Measurements from ENCODE around the gene TM9SF2.
A peak's percentile ranks its signal among the peaks of the same experiment; 100 is the strongest.
"Not testable (repeated sequence)": the region's sequence is repeated elsewhere in the genome, so short reads cannot be mapped to it uniquely, and the experiment has no call there.

TM9SF2 gene, protein sequence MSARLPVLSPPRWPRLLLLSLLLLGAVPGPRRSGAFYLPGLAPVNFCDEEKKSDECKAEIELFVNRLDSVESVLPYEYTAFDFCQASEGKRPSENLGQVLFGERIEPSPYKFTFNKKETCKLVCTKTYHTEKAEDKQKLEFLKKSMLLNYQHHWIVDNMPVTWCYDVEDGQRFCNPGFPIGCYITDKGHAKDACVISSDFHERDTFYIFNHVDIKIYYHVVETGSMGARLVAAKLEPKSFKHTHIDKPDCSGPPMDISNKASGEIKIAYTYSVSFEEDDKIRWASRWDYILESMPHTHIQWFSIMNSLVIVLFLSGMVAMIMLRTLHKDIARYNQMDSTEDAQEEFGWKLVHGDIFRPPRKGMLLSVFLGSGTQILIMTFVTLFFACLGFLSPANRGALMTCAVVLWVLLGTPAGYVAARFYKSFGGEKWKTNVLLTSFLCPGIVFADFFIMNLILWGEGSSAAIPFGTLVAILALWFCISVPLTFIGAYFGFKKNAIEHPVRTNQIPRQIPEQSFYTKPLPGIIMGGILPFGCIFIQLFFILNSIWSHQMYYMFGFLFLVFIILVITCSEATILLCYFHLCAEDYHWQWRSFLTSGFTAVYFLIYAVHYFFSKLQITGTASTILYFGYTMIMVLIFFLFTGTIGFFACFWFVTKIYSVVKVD

DNA sequence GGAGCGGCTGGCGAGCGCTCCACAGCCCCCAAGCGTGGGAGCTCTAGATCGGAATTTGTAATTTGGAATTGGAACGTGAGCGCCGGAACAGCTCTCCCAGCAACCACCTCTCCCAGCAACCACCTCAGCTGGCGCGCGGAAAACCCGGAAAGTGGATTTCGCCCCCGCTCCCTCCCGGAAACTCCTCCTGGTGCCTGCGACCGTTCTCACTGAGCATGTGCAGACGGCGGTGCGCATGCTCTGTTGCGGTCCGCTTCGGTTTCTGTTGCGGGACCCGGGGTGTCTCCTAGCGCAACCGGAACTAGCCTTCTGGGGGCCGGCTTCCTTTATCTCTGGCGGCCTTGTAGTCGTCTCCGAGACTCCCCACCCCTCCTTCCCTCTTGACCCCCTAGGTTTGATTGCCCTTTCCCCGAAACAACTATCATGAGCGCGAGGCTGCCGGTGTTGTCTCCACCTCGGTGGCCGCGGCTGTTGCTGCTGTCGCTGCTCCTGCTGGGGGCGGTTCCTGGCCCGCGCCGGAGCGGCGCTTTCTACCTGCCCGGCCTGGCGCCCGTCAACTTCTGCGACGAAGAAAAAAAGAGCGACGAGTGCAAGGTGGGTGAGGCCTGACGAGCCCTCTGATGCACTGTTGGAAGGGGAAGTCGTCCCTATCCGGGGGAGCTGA, at the start of gene TM9SF2:
TSS of gene TM9SF2 (plus strand) at position 289 of the 664 bp plus-strand sequence. CDS start at position 424, 135 bp downstream.
- peak; percentile 92 for DNase-seq (ENCODE audit: low spot score)

DNA sequence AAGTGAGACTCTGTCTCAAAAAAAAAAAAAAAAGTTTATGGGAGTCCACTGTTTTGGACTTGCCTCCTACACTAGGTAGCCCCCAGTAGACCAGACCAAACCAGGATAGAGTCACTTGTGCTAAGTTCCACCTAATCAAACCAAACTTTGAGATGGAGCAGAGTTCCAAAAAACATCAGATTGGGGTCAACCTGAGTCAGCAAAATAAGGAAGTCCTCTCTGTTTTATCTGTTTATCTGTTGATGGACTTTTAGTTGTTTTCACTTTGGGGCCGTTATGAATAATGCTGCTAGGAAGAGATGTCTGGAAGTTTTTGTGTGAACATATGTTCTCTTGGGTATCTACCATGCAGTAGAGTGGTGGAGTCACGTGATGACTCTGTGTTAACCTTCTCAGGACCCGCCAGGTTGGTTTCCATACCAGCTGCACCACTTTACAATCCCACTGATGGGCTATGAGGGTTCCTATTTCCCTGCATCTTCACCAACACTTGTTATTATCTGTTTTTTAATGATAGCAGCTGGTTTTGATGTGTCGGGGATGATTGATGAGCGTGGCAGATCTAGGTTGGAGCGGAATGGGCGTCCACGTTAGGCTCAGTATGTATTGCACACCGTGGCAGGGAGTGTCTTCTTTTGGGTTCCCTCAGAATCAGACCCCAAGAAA, 46.6 kb upstream of the TM9SF2 start:
- no peak for DNase-seq (ENCODE audit: low spot score)

DNA sequence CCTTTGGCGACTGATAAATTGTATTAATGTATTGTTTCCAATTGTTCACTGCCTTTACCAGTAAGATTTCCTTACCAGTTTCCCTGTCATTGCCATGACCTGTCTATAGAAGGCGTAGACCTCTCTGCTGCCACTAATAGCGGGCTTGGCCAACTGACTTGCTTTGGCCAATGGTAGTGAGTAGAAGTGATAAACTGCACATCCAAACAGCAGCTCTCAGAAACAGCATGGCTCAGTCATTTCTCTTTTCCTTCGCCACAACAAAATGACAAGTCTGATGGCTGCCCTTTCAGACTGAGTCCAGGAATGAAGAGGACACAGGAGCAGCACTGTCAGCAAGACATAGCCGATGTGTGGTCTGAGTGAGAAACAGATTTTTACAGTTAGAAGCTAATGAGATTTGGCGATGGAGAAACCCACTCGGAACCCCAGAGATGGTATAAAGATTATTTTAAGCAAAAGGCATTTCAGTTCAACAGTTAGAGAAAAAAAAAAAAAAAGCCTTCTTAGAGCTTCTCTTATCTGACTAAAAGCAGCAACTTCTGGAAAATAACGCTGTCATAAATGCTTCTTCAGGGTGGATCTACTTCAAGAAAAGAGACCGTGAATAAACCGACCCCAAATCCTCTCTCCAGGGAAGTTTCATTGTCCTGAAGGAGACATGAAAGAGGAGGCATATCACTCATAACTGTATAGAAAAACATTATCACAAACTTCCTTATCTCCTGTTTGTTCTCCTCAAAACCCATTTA, 42.0 kb upstream of the TM9SF2 start:
- no peak for DNase-seq (ENCODE audit: low spot score)

DNA sequence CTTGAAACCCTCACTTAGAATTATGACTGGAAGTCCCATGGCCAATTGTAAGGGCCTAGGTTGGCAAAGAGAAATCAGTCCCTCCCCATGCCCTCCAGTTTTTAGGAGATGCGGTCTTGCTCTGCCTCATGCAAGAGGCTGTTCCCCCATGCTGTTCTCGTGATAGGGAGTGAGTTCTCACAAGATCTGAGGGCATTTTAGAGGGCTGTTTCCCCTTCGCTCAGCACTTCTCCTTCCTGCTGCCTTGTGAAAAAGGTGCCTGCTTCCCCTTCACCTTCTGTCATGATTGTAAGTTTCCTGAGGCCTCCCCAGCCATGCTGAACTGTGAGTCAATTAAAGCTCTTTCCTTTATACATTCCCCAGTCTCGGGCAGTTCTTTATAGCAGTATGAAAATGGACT, 40.5 kb upstream of the TM9SF2 start:
- not testable (repeated sequence) for DNase-seq (ENCODE audit: low spot score)

DNA sequence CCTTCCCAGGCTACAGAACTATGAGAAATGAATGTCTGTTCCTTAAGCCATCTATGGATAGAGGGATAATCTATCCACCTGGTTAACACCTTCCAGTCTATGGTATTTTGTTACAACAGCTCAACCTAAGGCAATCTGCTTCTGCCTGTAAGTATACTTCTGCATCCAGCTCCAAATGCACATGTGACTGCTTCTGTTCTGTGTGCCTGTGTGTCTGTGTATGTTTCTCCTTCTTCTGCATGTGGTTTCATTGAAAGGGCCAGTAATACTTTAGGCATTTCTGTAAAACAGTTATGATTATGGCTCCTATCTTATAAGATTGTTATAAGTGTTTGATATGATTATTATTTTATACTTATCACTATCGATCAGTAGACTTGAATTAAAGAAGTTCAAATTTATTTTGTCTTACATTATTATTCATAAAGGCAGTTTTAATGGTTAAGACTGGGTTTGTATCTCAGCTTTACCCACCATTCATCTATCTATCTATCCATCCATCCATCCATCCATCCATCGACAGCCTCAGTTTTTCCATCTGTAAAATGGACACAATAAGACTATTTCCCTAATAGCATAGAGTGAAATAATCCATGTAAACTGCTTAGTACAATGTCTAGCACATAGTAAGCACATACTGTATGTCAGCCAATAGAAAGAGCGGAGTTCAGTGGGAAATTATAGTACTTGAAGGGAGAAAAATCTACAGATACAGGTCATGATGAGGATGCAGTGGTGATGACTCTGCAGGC, 37.5 kb upstream of the TM9SF2 start:
- no peak for DNase-seq (ENCODE audit: low spot score)

DNA sequence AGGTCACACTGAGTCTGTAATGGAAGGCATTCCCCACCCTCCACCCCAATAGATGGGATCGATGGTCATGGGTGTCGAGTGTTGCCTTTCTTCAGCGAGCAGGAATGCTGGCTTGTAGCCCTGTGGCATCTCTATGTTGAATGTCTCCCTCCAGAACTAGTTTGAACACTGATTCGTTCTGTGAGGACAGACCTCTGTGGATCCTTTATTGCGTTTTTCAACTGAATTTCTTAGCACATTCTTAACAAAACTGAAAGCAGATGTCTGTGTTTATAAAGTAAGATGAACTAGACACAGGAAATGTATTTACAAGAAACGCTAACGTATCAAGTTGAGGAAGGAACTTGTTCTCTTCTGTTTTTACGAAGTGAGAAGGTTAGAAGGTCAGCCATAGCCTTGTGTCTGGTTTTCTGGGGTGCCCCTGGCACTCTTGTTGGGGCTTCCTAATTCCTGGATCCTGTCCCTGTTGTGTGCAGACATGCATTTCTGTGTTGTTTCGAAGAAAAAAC, 36.8 kb upstream of the TM9SF2 start:
- no peak for DNase-seq (ENCODE audit: low spot score)

DNA sequence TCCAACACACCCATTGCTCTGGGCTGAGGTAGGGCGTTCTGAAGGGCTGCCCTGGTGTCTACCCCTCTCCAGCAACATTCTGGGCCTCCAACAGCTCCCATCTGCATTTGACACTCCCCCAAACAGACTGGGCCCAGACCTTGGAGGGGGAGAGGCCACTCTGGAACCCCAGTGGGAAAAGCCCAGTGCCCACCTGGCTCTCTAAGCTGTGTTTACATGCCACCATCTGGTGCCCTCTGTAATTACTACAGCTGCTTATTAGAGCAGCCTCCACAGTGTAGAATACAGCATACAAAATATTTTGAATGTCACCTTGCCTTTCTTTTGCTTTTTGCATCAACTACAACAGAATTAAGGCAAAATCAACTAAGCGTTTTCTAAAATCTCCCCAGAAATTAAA, 35.8 kb upstream of the TM9SF2 start:
- DNase-seq (ENCODE audit: low spot score) = no peak

DNA sequence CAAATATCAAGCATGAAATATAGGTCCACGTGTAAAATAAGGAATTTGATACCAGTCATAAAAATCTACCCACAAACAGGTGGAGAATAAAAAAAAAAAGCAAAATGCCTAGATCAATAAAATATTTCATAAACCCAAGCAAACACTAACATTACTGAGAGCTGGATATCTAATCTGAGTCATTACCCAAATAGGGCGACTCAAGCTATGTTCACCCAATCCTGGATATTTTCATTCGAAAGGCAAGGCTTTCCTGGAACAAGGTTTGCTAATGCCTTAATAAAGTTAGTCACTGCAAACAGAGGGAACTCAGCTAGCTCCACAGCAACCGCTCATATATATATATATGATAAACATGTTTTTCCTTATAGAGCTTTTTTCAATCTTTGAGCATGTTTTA, 33.5 kb upstream of the TM9SF2 start:
- peak; percentile 10 for DNase-seq (ENCODE audit: low spot score)

DNA sequence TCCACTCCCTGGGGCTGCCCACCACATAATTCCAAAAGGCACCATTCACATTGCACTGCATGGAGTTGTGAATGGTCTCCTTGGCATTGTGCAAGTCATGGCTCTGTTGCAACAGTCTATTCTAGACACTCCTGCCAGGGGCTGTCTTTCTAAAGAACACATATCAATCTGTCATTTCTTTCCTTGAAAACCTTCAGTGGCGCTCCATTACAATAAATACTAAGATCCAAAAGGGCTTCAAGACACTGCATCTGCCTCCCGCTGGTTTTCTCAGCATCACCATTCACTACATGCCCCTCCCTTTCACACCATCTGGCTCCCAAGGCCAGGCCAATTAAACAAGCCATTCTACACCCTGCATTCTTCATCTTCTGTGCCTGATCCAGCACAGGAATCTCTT, 32.2 kb upstream of the TM9SF2 start:
- no peak for DNase-seq (ENCODE audit: low spot score)

DNA sequence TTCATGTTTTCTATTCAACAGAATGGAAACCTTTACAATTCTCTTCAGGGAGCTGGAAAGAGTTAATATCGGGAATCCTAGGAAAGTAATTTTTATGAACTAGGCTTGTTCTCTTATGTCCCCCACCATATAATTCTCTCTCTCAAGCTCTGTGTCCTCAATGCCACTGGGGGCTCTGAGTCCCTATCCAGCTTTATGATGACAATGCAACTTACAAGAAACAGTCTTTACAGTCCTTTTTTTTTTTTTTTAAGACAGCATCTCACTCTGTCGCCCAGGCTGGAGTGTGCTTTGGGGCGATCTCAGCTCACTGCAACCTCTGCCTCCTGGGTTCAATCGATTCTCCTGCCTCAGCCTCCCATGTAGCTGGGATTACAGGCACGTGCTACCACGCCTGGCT, 31.2 kb upstream of the TM9SF2 start:
- no peak for DNase-seq (ENCODE audit: low spot score)

DNA sequence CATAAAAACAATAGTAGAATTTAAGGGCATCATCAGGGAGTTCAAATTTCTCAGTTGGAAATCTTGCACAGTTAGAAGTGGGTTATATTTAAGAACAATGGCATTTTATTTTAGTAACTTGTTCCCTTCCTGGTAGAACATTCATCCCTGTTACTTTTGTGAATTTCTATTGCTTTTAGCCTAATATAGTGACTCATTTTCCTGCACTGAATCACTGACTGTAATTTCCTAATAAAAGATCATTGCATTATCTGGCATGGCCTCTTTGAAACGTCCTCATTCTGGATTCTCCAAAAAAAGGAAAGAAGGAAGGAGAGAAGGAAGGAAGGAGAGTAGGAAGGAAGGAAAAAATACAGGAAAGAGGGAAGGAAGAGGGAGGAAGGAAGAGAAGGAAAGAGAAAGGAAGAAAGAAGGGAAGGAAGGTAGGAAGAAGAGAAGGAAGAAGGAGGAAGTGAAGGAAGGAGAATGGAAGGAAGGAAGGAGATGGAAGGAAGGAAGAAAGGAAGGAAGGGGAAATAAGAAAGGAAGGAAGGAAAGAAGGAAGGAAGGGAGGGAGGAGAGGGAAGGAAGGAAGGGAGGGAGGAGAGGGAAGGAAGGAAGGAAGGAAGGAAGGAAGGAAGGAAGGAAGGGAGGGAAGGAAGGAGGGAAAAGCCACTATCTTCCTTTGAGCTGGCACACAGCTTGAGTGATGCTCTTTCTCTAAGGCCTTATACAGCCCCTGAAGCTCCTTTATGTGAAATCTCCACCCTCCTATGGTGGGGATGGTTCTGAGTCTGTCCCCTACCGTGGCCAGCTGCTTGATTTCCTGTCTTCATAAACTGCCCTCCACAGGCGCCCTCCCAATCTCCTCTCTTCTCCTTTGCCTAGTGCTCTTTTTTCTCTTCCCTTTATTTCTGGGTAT, 29.8 kb upstream of the TM9SF2 start:
- peak; percentile 60 for DNase-seq (ENCODE audit: low spot score)

DNA sequence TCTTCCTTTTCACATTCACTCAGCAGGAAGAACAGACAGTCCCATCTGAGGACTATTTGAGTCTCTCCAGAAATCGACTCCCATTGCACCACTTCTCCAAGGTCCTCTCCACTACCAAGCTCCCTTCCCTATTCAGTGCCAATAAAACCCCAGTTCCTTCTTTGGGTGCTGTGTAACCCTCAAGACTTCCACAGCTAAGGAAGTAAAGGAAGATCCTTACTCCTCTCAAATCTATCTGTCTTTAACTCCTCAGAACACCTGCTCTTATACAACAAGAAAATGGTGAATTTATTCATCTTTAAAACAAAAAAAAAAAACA, 29.2 kb upstream of the TM9SF2 start:
- no peak for DNase-seq (ENCODE audit: low spot score)

DNA sequence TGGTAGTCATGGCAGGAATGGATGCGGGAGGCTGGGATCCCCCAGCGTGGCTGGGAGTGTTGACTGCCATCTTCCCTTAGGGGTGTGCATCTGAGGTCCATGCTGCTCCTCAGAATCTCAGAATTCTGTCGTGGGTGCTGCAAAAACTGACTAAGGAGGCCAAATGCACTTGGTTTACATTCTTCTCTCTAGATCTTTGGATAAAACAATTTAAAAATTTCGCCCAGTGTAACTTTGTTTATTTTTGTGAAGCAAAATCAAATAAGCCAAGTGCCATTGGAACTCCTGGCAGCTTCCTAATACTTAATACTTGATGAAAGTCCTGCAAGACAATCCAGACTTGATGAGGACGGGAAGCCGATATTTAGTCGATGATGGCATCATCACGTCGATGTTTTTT, 27.8 kb upstream of the TM9SF2 start:
- DNase-seq (ENCODE audit: low spot score) = no peak

DNA sequence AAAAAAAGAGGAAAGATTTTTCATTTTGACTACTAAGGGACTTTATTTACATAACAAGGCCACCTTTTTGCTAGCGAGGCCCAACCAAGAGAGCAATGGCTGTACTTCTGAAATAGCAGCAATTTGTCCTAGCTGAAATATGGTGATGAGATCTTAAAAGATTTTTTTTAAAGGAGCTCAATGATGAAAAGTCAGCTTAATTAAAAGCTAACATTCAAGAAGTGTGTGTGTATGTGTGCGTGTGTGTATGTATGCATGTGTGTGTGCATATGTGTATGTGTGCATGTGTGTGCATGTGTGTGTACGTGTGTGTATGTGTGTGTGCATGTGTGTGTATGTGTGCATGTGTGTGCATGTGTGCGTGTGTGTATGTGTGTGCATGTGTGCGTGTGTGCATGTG, 24.6 kb upstream of the TM9SF2 start:
- no peak for DNase-seq (ENCODE audit: low spot score)

DNA sequence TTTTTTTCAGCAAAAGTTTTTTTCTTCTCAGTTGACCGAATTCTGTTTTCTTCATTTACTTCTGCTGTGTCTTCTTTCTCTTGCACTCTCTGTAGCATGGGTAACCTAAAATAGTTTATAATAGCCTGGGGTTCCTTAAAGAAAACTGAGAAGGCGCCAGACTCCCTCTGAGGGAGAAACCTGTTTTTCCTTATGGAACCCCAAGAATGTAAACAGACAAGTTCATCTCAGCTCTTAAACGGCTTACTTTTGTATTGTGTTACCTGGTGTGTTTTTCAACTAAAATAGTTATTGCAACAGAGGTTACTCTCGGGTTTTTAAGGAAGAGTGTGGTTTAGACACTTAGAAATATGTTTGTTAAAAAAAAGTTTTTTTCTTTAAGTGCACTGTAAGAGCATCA, 23.8 kb upstream of the TM9SF2 start:
- DNase-seq (ENCODE audit: low spot score) = no peak

DNA sequence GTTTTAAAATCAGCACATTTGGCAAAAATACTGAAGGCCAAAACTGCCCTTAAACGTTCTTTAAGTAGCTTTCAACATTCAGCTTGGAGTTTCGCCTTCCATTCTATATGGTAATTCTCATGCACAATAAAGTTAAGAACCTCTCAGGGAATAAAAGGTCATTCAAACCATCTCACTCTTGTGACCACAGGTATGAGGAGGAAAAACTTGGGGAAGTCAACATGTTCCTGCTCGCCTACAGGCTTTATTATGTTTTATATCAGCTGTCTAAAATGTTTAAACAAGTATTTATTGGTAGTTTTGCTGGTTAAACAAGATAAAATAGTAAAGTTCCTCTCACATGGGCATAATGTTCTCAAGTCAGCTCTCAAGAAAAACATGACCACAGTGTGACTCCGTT, 19.9 kb upstream of the TM9SF2 start:
- no peak for DNase-seq (ENCODE audit: low spot score)

DNA sequence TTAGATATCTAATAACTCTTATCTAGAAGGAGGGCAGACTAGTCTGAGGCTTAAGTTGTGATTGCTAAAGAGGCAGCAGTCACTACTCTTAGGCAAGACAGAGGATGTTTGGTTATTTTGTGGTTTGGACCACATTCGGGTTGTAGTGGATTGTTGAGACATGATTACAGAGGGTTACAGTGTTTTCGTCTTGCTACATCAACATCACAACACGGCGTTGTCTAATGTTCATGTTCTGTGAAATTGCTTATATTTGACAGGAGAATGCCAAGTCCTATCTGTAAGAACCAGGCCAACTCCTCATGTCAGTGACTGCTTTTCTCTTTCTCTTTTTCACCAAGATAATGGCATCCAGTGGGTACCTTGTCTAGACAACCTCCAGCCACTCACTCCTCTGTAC, 16.8 kb upstream of the TM9SF2 start:
- no peak for DNase-seq (ENCODE audit: low spot score)

DNA sequence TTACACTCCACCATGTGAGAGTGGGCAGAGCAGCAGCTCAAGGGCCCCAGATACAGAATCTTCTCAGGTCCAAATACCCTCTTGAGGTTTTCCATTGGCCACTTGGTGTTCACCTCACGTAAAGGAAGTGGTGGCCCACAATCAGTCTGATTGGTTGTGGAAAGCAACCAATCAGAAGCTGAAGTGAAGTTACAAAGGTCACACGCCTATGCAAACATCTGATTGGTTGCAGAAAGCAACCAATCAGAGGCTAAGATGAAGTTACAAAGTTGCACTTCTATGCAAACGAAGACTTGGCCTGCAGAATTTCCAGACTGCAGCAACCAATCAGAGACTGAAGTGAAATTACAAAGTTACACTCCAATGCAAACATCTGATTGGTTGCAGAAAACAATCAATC, 14.3 kb upstream of the TM9SF2 start:
- no peak for DNase-seq (ENCODE audit: low spot score)

DNA sequence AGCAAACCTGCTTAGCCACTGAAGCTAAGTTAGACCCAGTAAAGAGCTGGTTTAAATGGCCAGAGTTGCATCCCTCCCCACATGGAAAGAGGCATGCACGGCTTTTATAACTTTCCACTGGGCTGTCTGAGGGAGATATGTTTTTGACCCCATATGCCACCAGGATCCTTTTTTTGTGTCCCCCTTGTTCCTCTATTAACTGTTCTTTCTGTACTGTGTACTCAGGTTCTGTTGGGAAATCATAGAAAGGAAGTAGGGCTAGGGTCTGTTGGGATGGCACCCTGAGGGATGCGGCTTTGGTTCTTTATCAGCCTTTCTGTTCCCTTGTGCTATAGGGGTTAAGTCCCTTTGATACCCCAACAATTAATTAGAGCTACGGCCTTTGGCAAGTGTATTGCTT, 12.2 kb upstream of the TM9SF2 start:
- no peak for DNase-seq (ENCODE audit: low spot score)

DNA sequence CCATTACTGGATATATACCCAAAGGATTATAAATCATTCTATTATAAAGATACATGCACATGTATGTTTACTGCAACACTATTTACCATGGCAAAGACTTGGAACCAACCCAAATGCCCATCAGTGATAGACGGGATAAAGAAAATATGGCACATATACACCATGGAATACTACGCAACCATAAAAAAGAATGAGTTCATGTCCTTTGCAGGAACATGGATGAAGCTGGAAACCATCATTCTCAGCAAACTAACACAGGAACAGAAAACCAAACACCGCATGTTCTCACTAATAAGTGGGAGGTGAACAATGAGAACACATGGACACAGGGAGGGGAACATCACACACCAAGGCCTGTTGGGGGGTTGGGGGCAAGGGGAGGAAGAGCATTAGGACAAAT, 9.5 kb upstream of the TM9SF2 start:
- DNase-seq (ENCODE audit: low spot score) = not testable (repeated sequence)
